ENCODE measurements around the gene EYS. TPM values are rescaled to one million over a fixed set of nuclear protein-coding genes. Genes with fewer than 3 reads are reported as not detected.

Gene EYS
- total RNA-seq (not detected), total RNA-seq (0 to 0.22 (median 0) reads per million in 29 experiments)
- total RNA-seq (2013): not detected

GRCh38 chr6:65707126-65707826 is at the start of gene EYS:
Gene EYS, minus strand, starts transcription at chr6:65707226. Its CDS starts 211,816 bp downstream, at chr6:65495410.
- Mint-ChIP-seq H3K9me3 (peaks cover 4 to 12% (median 11%) of the 10 kb centered on the region in 3 donors), H3K36me3 (no peaks in the 10 kb centered on the region), H3K27me3 (no peaks in the 10 kb centered on the region), H3K27ac (no peak within 1 kb of the TSS), H3K4me3 (no peak within 1 kb of the TSS), H3K4me1 (no peaks in the 10 kb centered on the region)
- H3K4me3 ChIP-seq (ENCODE audit: control insufficient read depth in 1 of 2, extremely low read depth in 1 of 2, low read length in 1 of 2): no peak within 1 kb of the TSS
- ATAC-seq (replicated peaks in 1 of 4) (no peak), DNase-seq (no peak)
- H3K36me3 ChIP-seq (ENCODE audit: control insufficient read depth in 2 of 2, extremely low read depth in 1 of 2, insufficient read depth in 1 of 2, low read length in 1 of 2): no peaks in the 10 kb centered on the region
- H3K4me1 ChIP-seq (ENCODE audit: control insufficient read depth in 1 of 2, extremely low read depth in 1 of 2, insufficient read depth in 2 of 2, low read length in 2 of 2): no peaks in the 10 kb centered on the region
- ChIA-PET POLR2A (no interaction called here), CTCF (no interaction called here)
- whole genome bisulfite sequencing (ENCODE audit: insufficient coverage): no CpG with 5 or more reads among the region's 4 CpGs
- no peaks in the 10 kb centered on the region for H3K27me3 ChIP-seq (replicated peaks in 1 of 2; ENCODE audit: control insufficient read depth in 2 of 2, extremely low read depth in 1 of 2, insufficient read depth in 2 of 2, low read length in 1 of 2)
- H3K9me3 ChIP-seq: no peaks in the 10 kb centered on the region
- H3K27ac ChIP-seq (ENCODE audit: low read length): no peak within 1 kb of the TSS

GRCh38 chr6:65746302-65746701 is 39.3 kb upstream of the EYS start:
- POLR2A ChIA-PET: no interaction called here
- DNase-seq: no peak

GRCh38 chr6:65745614-65746013 is 38.6 kb upstream of the EYS start:
- DNase-seq (no peak), ATAC-seq (replicated peaks in 1 of 4) (no peak)
- no peaks in the 10 kb centered on the region for H3K36me3 Mint-ChIP-seq

More at GRCh38 chr6:65746302-65746701, 39.3 kb upstream of the EYS start:
- H3K9me3 Mint-ChIP-seq: peaks cover 21 to 38% (median 25%) of the 10 kb centered on the region in 3 donors
- Histone ChIP-seq H3K4me1 (ENCODE audit: control insufficient read depth in 1 of 2, extremely low read depth in 1 of 2, insufficient read depth in 2 of 2, low read length in 2 of 2) (no peaks in the 10 kb centered on the region), H3K27ac (ENCODE audit: low read length) (no peak overlapping the region), H3K9me3 (no peaks in the 10 kb centered on the region), H3K4me3 (ENCODE audit: control insufficient read depth in 1 of 2, extremely low read depth in 1 of 2, low read length in 1 of 2) (no peak overlapping the region), H3K27me3 (replicated peaks in 1 of 2; ENCODE audit: control insufficient read depth in 2 of 2, extremely low read depth in 1 of 2, insufficient read depth in 2 of 2, low read length in 1 of 2) (no peaks in the 10 kb centered on the region), H3K36me3 (ENCODE audit: control insufficient read depth in 2 of 2, extremely low read depth in 1 of 2, insufficient read depth in 1 of 2, low read length in 1 of 2) (no peaks in the 10 kb centered on the region)
- ATAC-seq (replicated peaks in 1 of 4): no peak
- 69% methylated on average over 4 of the region's 4 CpGs for WGBS (ENCODE audit: insufficient coverage)
- H3K4me3 Mint-ChIP-seq: no peak overlapping the region
- H3K27ac Mint-ChIP-seq: no peak overlapping the region
- no peaks in the 10 kb centered on the region for H3K4me1 Mint-ChIP-seq
- no peaks in the 10 kb centered on the region for H3K27me3 Mint-ChIP-seq
- H3K36me3 Mint-ChIP-seq: no peaks in the 10 kb centered on the region
- CTCF ChIA-PET: no interaction called here

GRCh38 chr6:65728879-65729479 is 22.0 kb upstream of the EYS start:
- Mint-ChIP-seq H3K27ac (no peak overlapping the region), H3K36me3 (no peaks in the 10 kb centered on the region), H3K27me3 (no peaks in the 10 kb centered on the region), H3K9me3 (peaks cover 10 to 27% (median 15%) of the 10 kb centered on the region in 3 donors), H3K4me1 (no peaks in the 10 kb centered on the region), H3K4me3 (no peak overlapping the region)
- ATAC-seq (replicated peaks in 1 of 4): no peak
- Histone ChIP-seq H3K9me3 (no peaks in the 10 kb centered on the region), H3K36me3 (ENCODE audit: control insufficient read depth in 2 of 2, extremely low read depth in 1 of 2, insufficient read depth in 1 of 2, low read length in 1 of 2) (no peaks in the 10 kb centered on the region), H3K4me1 (ENCODE audit: control insufficient read depth in 1 of 2, extremely low read depth in 1 of 2, insufficient read depth in 2 of 2, low read length in 2 of 2) (no peaks in the 10 kb centered on the region), H3K27ac (ENCODE audit: low read length) (no peak overlapping the region), H3K27me3 (replicated peaks in 1 of 2; ENCODE audit: control insufficient read depth in 2 of 2, extremely low read depth in 1 of 2, insufficient read depth in 2 of 2, low read length in 1 of 2) (no peaks in the 10 kb centered on the region), H3K4me3 (ENCODE audit: control insufficient read depth in 1 of 2, extremely low read depth in 1 of 2, low read length in 1 of 2) (no peak overlapping the region)
- ChIA-PET POLR2A (no interaction called here), CTCF (no interaction called here)
- 22% methylated on average over 1 of the region's 3 CpGs for whole genome bisulfite sequencing (ENCODE audit: insufficient coverage)
- no peak for DNase-seq

More at GRCh38 chr6:65745614-65746013, 38.6 kb upstream of the EYS start:
- CTCF ChIA-PET: no interaction called here
- Histone ChIP-seq H3K27ac (ENCODE audit: low read length) (no peak overlapping the region), H3K9me3 (no peaks in the 10 kb centered on the region), H3K27me3 (replicated peaks in 1 of 2; ENCODE audit: control insufficient read depth in 2 of 2, extremely low read depth in 1 of 2, insufficient read depth in 2 of 2, low read length in 1 of 2) (no peaks in the 10 kb centered on the region), H3K4me3 (ENCODE audit: control insufficient read depth in 1 of 2, extremely low read depth in 1 of 2, low read length in 1 of 2) (no peak overlapping the region), H3K36me3 (ENCODE audit: control insufficient read depth in 2 of 2, extremely low read depth in 1 of 2, insufficient read depth in 1 of 2, low read length in 1 of 2) (no peaks in the 10 kb centered on the region), H3K4me1 (ENCODE audit: control insufficient read depth in 1 of 2, extremely low read depth in 1 of 2, insufficient read depth in 2 of 2, low read length in 2 of 2) (no peaks in the 10 kb centered on the region)
- Mint-ChIP-seq H3K27me3 (no peaks in the 10 kb centered on the region), H3K4me3 (no peak overlapping the region), H3K9me3 (peaks cover 24 to 35% (median 25%) of the 10 kb centered on the region in 3 donors), H3K4me1 (no peaks in the 10 kb centered on the region), H3K27ac (no peak overlapping the region)
- POLR2A ChIA-PET: no interaction called here
- 100% methylated on average over 1 of the region's 2 CpGs for WGBS (ENCODE audit: insufficient coverage)

- Mint-ChIP-seq H3K27me3 (no peaks in the 10 kb centered on the region), H3K4me3 (no peak overlapping the region), H3K27ac (no peak overlapping the region), H3K36me3 (no peaks in the 10 kb centered on the region), H3K4me1 (no peaks in the 10 kb centered on the region), H3K9me3 (peaks cover 0 to 13% (median 13%) of the 10 kb centered on the region in 3 donors)
- Histone ChIP-seq H3K27me3 (replicated peaks in 1 of 2; ENCODE audit: control insufficient read depth in 2 of 2, extremely low read depth in 1 of 2, insufficient read depth in 2 of 2, low read length in 1 of 2) (no peaks in the 10 kb centered on the region), H3K36me3 (ENCODE audit: control insufficient read depth in 2 of 2, extremely low read depth in 1 of 2, insufficient read depth in 1 of 2, low read length in 1 of 2) (no peaks in the 10 kb centered on the region), H3K9me3 (no peaks in the 10 kb centered on the region), H3K27ac (ENCODE audit: low read length) (no peak overlapping the region), H3K4me1 (ENCODE audit: control insufficient read depth in 1 of 2, extremely low read depth in 1 of 2, insufficient read depth in 2 of 2, low read length in 2 of 2) (no peaks in the 10 kb centered on the region), H3K4me3 (ENCODE audit: control insufficient read depth in 1 of 2, extremely low read depth in 1 of 2, low read length in 1 of 2) (no peak overlapping the region)
- DNase-seq (no peak), ATAC-seq (replicated peaks in 1 of 4) (no peak)
- POLR2A ChIA-PET: no interaction called here
- WGBS (ENCODE audit: insufficient coverage): no CpG with 5 or more reads among the region's 3 CpGs
- CTCF ChIA-PET: no interaction called here
Measured at GRCh38 chr6:65719101-65719500, 12.1 kb upstream of the EYS start.

GRCh38 chr6:65711531-65711930 is 4.5 kb upstream of the EYS start:
- DNase-seq: no peak
- Mint-ChIP-seq H3K9me3 (peaks cover 4 to 22% (median 17%) of the 10 kb centered on the region in 3 donors), H3K27me3 (no peaks in the 10 kb centered on the region), H3K4me1 (no peaks in the 10 kb centered on the region), H3K36me3 (no peaks in the 10 kb centered on the region), H3K27ac (no peak overlapping the region), H3K4me3 (no peak overlapping the region)
- H3K27me3 ChIP-seq (replicated peaks in 1 of 2; ENCODE audit: control insufficient read depth in 2 of 2, extremely low read depth in 1 of 2, insufficient read depth in 2 of 2, low read length in 1 of 2): no peaks in the 10 kb centered on the region
- no peak for ATAC-seq (replicated peaks in 1 of 4)
- H3K4me3 ChIP-seq (ENCODE audit: control insufficient read depth in 1 of 2, extremely low read depth in 1 of 2, low read length in 1 of 2): no peak overlapping the region
- CTCF ChIA-PET: no interaction called here
- no peaks in the 10 kb centered on the region for H3K9me3 ChIP-seq
- POLR2A ChIA-PET: no interaction called here
- no peaks in the 10 kb centered on the region for H3K4me1 ChIP-seq (ENCODE audit: control insufficient read depth in 1 of 2, extremely low read depth in 1 of 2, insufficient read depth in 2 of 2, low read length in 2 of 2)
- no peaks in the 10 kb centered on the region for H3K36me3 ChIP-seq (ENCODE audit: control insufficient read depth in 2 of 2, extremely low read depth in 1 of 2, insufficient read depth in 1 of 2, low read length in 1 of 2)
- no peak overlapping the region for H3K27ac ChIP-seq (ENCODE audit: low read length)
